HG02678 (cell line): ENCODE measurements around the gene ELMOD2.

Source experiments
- ATAC-seq: cut with Tn5 transposase; IDR thresholded peaks from one replicate; pipeline ENCODE4 v1.9.1; 2021; ENCODE audit warnings: mild to moderate bottlenecking, moderate library complexity; ENCODE audit not compliant: unreplicated experiment

Gene ELMOD2

DNA sequence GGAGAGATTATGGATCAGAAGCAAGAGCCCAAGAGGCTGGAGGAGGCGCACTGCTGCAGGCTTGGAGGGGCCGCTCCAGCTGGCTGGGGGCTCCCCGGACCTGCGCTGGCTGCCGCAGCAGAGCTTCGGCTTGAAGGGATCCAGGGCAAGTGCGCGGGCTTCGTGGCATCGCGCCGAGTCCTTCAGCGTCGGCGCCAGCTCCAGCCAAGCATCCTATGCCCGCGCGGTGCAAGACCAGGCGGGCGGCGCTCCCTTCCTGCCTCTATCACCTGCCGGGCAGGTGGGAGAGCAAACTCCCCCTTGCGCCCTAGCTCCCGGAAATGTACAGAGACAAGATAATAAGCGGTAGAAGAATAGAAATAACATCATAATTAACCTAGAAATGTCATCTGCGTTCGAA is 55.3 kb downstream of the ELMOD2 start:
- ATAC-seq: no peak

DNA sequence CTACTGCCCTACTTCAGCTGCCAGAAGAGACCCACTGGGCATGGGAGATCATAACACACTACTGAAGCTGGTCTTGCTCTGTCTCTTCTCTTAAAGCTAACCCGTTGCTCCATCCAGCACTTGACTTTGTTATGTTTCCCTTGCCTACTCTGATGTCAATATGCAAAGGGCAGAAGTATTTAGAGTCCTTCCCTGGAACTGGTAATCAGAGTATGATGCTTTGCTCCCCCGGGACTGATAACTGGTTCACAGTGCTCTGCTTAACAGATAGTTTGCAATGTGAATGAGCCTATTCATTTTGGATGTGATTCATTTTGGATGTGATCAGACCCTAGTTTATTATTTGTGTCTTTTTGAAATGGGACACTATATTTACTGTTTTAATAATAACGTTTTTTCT is 57.1 kb downstream of the ELMOD2 start:
- no peak for ATAC-seq

DNA sequence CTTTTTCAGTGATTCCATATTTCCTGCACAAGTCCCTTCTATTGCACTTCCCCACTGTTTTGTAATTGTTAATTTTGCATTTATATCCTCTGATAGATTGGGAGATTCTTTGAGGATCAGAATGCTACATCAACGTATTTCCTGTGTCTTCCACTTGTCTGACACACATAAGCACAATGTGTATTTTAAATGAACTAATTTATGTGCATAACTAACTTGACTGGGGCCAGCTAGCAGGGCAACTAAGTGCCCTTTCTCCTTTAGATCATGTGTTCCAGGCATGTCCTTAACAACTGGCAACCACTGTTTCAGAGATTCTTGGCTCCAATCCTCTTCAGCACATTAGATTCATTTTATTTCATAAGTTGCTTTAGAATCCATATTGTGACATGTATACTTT is 60.5 kb downstream of the ELMOD2 start:
- no peak for ATAC-seq

DNA sequence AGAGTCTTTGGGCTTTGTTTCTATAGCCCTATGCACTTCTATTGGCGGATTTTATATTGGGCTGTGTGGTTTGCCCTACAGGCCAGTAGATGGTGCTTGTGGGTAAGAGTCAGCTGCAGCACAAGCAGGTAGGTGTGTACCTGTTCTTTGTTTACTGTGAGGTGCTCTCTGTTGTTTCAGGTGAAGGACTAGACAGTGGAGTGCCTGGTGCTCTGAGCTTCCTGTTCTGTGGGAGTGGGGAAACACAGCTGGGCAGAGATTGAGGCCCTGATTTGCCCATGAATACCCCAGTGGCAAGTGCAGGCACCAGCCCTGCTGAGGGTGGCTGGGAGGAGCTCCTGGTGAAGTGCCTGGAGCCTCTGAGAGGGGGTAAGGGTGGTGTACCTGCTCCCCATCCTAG is 71.1 kb downstream of the ELMOD2 start:
- ATAC-seq: peak; percentile 74

DNA sequence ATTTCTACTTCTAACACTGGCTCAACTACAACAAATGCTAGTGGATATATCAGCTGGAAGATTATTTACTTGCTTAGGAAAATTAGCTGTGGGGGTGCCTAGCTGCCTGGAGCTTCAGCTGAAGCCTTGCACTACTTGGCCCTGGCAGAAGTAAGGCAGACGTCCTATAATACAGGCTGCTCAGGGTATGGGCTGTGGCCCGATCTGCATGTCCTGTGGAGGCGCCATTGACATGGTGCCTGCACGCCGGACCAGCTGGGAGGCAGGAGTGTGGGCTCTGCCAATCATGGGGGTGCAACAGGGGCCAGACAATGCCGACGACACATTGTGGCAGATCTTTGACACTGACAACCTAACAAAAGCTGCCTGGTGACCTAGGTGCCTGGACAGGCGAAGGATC is 76.4 kb downstream of the ELMOD2 start:
- ATAC-seq: no peak

DNA sequence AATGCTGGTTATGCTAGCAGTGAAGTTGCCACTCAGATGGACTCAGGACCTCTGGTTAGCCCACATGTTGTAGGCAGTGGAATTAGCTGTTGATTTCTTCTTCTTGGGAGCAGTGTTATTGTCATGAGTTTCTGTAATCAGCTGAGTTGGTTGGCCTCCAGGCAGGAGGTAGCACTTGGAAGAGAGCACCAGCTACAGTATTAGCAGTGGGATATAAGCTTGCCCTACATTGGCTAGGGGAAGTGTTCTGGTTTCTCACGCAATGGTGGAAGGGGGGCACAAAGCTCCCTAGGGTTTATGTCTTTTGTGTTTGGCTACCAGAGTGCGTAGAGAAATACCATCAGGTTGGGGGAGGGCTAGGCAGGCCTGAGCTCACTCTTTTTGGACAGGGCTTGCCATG is 78.7 kb downstream of the ELMOD2 start:
- no peak for ATAC-seq

DNA sequence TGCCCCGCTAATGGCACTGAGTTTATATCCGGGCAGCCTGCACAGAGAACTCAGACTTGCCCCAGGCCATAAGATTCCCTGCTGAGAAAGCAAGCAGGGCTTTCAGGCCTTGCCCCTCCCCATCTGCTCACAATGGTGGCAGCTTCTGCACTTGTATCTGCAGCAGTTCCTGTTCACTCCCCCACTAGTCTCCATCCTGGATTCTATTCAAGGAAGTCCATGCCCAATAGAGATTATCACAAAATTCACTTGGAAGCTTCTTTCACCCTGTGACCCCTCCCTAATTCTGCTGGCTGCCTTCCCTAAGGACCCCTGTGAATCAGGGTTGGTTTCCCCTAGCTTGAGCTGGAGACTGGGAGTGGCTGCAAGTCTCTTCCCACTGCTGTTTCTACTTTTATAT is 79.3 kb downstream of the ELMOD2 start:
- no peak for ATAC-seq
